ENCODE results near the gene APP.

APP gene

DNA sequence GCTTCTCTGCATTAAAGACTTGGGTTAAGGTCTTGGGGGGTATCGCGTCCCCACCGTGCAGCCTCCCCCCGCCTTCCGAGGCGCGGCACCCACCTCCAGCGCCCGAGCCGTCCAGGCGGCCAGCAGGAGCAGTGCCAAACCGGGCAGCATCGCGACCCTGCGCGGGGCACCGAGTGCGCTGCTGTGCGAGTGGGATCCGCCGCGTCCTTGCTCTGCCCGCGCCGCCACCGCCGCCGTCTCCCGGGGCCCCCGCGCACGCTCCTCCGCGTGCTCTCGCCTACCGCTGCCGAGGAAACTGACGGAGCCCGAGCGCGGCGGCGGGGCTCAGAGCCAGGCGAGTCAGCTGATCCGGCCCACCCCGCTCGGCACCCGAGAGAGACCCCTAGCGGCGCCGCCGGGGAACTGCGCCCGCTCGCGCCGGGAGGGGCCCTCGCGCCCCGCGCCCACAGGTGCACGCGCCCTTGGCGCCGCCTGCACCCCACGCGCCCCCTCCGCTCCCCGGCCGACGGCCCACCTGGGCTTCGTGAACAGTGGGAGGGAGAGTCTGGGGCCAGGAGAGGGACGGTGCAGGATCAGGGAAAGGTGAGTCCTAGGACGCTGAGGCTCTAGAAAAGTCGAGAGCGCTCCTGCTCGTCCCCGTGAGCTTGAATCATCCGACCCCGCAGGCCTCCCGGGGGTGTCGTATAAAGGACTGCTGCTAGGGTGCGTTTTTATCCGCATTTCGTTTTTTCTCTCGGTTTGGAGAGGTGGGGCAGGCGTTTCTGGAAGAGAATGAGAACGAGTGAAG lies at the start of gene APP:
TSS of gene APP (minus strand) at position 300 of the 787 bp plus-strand sequence. CDS start at position 150, 150 bp downstream.
- DNase-seq, result peak; percentile 92

DNA sequence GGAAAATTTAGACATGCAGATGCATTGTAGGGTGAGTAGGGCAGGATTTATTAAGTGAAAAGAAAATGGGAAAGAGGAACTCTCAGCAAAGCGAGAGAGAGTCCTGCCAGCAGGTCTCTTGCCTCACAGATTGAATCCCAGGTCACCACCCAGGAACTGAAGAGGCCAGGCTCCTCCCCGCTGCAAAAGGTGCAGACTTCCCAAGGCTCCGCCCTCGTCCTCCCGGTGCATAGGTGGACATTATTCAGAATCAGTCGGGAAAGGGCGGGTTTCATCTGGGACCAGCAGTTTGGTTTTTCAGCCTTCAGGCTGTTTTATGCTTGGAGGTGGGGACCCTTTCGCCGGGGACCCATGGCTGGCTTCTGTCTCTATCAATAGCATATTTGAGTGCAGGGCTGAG lies 41.6 kb upstream of the APP start:
- DNase-seq, result no peak

DNA sequence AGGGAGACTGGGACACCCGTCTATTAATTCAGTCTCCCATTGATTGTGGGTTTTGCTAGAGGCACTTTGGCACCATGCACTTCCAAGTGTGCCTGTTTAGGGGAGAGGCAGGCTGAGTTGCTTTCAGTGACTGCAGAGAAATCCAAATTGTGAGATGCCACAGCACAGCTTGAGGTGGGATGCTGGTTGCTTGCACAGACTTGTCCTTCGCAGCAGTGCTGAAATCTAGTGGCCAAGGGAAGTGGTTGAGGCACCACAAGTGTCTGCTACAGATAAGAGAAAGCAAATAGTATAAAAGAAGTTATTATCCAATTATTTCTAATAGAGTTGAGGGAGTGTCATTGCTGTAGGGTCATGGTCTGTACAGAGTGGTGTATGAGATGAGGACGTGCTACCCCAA lies 40.0 kb upstream of the APP start:
- no peak for DNase-seq

DNA sequence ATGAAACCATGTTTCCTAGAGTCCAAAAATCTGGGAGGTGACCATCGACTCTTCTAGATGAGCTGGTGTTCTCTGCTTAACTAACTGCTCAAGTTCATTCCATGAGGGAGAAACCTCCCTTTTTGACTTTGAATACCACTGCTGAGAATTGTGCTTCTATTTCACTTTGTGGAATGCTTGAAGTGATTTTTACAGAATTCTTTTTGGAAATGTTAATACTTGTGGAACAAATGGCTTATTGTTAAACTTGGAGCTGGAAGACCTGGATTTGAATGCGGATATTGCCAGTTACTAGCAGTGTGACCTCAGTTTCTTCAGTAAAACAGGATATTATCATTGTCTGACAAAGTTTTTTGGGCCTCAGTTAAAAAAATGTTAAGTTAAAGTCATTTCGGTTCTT lies 36.5 kb upstream of the APP start:
- DNase-seq, result no peak

DNA sequence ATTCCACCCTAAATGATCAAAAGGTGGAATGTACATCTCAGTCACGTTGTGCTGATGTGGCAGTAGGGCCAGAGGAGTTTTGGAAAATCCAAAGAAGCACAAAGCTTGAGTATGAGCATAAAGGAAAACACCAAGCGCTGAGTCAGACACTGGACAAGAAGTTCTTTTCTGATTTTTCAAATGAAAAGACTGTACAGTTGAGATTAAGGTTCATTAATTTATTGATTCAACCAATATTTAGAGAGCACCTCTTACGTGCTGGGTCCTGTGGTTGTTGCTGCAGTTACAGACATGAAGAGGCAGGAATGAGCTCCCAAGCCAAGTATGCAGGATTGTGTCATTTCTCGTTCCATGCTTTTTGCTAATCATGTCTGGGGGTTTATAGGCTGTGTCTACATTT lies 28.9 kb upstream of the APP start:
- DNase-seq, result no peak

DNA sequence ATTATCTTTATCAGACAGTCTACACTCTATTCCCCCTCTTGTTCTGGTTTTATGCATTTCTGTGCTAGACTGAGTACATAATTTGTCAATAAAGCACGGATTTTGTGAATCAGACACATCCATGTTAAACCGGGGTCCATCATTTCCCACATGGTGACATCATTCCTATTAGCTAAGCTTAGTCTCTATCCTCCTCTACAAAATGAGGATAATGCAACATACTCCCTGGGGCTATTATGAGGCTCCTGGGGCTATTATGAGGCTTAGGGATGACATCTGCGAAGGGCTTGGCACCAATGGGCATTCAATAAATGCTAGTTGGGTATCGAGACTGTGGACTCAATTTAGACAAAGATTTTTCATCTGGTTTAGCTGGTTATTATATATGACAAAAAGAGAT lies 25.1 kb upstream of the APP start:
- no peak for DNase-seq

DNA sequence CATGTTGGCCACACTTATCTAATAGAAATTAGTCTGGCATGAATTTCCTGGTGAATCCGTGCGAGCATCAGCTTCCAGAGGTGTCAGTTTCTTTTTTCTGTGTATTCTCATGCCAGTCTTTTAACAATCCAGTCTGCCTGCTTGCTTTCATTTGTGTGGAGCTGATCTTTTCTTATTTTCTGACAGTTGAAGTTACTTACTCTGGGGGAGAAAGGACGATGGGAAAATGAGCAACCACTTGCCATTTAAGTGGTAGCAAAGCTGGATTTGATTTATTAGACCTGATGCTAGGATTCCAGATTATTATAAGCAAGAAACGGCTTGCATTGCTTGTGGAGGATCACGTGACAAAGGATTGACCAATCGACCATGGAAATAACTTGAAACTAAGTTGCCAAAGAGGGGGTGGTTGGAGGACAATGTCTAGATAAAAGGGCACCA lies 24.3 kb upstream of the APP start:
- DNase-seq, result no peak

DNA sequence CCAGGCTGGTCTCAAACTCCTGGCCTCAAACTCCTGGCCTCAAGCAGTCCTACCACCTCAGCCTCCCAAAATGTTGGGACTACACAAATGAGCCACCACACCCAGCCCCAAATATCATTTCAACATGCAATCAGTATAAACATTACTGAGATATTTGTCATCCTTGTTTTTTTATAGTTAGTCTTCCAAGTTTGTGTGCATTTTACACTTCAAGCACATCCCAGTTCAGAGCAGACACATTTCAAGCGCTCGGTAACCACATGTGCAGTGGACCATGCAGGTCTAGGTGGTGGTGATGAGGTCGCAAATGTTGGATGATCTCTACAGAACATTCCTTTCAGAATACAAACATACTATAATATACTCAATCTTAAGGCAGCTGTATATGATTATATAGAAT lies 23.8 kb upstream of the APP start:
- no peak for DNase-seq

DNA sequence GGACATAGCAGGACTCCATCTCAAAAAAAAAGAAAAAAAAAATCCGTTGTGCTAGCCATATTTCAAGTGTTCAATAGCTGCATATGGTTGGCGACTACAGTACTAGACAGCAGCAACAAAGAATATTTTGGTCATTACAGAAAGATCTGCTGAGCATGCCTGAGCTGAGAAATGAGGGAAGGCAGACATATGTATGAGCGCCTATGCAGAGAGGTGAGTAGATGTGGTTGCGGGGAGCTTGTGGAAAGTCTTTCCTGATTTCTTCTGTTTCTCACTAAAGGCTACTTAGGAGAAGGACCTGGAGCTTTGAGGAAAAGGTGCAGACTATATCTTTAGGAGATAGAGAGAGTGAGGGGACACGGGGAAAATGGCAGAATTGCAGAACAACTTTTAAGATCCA lies 21.0 kb upstream of the APP start:
- DNase-seq, result no peak

DNA sequence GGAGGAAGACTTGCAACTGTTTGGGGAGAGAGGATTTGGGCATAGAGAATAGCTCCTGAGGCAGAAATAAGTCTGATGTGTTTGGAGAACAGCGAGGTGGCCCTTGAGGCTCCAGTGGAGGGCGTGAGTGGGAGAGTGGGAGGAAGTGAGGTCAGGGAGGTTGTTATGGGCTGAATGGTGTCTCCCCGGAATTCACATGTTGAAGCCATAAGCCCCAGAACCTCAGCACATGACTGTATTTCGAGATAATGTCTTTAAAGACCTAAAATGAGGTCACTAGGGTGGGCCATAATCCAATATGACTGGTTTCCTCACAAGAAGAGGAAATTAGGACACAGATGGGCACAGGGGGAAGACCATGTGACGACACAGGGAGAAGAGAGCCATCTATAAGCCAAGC lies 17.9 kb upstream of the APP start:
- DNase-seq, result no peak

DNA sequence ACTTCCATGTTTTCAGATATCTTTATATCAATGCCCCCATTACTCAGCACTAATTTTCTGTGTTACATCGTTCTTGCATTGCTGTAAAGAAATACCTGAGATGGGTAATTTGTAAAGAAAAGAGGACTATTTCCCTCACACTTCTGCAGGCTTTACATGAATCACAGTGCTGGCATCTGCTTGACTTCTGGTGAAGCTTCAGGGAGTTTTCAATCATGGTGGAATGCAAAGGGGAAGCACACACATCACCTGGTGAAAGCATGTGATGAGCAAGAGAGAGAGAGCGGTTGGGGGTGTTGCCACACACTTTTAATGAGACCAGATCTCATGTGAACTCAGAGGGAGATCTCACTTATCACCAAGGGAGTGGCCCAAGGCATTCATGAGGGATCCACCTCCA lies 14.9 kb upstream of the APP start:
- no peak for DNase-seq

DNA sequence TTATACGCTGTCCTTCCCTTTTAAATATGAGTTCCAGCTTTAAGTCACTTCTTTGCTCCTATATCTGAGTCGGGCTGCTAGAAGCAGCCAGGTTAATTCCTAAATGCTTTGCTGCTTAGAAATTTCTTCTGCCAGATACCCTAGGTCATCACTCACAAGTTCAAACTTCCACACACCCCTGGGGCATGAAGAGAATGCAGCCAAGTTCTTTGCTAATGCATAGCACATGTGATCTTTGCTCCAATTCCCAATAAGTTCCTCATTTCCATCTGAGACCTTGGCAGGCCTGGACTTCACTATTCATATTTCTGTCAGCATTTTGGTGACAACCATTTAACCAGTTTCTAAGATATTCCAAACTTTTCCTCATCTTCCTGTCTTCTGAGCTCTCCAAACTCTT lies 14.5 kb upstream of the APP start:
- no peak for DNase-seq

DNA sequence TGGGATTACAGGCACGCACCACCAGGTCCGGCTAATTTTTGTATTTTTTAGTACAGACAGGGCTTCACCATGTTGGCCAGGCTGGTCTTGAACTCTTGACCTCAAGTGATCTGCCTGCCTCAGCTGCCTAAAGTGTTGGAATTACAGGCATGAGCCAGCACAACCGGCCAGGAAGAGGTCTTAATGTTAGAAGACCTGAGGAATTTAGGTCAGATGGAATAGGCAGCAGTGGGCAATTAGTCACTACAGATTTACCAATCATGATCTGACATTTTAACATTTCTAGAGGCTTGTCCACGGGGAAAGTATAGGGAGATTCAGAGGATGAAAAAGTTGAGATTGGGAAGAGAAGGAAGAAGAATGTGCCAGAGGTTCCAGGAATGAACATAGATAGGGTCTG lies 8.9 kb upstream of the APP start:
- DNase-seq, result no peak

DNA sequence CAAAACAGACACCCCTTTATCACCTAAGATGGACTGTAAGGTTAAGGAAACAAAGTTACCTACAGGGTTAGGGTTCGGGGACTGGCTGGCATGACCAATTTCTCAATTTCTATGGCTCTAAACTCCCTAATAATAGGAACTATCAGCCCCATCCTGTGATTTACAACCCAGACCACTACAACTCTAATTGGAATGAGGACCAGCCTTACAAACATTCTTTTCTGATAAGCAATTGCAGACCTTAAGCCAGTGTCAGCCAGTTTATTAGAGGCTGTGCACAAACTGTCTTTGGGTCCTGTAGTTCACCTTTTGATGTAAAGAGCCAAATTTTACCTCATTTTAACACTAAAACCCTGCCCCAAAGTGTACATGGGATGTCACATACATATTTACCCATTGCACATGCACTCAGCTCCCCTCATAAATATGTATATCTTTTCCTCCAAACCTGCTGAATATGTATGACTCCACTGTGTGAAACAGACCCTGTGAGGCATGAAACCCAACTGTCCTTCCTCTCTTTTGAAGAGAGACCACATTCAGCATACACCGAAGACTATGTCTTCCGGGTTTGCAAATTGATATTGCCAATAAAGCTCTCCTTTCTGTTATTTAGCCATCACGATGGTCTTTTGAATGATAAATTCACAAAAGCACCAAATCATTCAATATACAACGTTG lies 7.3 kb upstream of the APP start:
- DNase-seq, result no peak

DNA sequence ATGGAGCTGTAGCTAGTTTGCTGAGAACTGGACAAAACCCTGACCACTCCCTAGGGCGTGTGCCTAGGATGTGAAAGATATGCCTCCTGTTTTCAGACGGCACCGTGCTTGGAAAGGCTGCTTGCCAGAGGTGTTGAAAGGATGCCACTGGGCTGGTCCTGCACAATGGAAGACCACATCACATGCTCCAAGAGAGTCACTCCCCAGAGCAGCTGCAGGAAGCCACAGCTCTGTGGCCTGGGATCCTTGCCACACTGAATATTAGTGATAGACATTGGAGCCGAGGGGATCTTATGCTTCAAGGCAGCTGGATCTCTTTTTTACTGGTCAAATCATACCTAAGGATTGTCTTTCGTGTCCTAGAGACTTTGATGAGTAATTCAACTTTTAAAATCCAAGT lies 6.6 kb upstream of the APP start:
- DNase-seq, result no peak

DNA sequence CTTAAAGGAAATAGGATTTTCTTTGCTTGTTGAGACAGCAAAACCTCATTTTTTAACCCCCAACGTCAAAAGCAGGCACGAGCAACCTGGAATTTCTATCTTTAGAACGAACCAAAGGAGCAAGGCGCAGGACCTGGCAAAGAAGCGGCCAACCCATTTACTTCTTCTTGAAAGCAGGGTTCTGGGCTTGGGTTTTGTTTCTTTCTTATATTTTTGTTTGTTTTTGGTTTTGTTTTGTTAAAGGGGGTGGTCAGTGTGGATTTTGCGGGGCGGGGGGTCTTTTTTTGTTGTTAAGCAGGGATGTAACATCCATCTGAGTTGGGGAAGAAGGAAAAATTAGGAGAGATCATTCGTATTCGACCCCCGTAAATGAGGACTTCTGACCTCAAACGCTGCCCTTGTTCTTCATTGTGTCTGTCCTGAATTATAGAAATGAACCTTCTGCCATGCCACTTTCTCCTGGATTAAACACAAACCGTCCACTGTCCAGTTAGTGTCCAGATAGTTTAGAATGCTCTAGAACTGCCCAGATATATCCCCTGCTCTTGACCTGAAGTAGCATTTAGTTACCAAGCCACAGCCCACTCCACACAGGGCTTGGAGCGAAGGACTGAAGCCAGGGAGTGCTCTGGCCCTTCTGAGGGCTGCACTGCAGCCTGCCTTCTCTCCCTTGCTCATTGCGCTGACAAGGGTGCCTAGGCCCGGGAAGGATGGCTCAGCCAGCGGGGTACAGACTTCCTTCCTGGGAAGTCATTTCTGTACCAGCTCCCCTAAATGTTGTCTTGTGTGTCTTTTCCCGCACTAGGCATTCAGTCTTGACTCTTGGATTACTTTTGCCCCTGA lies 909 bp upstream of the APP start:
- DNase-seq, result no peak

DNA sequence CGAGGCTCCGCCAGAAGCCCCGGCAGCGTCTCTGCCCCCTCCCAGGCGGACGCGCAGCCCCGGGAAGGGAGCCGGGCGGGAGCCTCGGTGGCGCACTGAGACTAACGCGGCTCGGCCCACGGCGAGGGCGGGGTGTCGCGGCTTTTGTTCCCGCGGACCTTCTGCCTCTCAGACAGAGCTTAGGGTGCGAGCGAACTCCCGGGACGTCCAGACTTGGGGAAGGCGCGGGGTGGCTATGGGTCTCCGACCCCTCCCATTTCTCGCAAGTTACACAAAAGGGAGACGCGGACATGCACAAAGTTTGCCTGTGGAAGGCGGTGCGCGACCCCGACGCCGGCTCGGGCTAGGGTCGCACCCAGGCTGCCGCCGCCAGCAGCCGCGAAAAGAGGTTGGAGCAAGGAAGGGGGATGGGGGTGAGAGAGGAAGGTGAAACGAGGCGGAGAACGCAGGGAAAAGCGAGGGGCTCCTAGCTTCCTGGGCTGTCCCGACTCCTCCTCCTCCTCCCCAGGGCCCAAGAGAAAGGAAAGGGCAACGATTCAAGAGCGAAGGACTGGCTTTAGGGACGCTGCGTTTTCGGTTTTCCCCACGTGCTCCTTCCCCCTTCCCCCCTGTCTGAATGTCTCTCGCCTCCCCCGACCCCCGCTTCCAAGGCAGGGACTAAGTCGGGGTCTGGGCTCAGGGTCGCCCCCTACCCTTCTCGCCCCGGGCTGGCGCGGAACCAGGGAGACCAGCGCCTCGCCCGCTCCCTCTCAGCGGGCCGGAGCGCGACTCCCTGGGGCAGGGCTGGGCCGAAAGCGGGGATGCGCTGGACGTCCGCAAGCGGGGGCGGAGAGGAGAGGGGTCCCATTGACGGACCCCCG lies 729 bp downstream of the APP start:
- DNase-seq, result peak; percentile 60

DNA sequence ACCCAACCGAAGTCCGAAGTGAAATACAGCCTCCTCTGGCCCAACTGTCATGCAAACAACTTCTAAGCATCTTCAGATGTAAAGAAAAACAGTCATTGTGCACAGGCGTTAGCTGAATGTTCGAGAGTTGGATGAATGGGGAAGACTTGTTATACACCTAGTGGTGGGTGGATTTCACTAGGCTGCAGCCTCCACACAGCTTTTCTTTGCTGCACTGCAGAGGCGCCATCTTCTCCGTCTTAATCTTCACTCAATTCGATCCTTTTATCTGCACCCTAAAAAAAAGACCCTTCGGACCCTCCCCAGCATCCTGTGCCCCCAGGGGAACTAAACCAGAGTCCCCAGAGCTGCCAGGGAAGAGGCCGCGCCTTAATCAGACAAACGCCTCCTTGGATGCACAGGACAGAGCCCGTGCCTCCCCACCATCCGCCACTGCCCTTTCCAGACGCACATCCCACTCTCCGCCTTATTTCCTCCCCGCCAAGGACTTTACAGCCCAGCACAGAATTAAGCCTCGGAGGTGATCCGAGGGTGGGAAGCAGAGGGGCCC lies 1.4 kb downstream of the APP start:
- DNase-seq, result peak; percentile 39

DNA sequence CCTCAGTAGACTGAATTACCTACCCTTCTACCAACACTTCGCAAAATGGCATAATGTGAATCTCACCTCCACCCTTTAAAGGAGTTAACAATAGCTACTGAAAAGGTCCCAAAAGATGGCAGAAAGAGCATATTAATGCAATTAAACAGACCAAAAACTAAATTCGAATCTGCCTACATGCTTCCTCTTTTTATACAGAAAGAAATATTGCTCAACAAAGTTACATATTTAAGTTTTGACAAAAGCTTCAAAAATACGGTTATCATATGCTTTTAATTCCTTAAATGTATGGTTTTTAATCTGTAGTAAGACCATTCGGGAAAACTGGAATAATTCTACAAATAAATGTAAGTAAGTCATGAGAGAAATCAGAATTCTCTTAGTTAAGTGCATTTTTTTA lies 2.2 kb downstream of the APP start:
- no peak for DNase-seq

DNA sequence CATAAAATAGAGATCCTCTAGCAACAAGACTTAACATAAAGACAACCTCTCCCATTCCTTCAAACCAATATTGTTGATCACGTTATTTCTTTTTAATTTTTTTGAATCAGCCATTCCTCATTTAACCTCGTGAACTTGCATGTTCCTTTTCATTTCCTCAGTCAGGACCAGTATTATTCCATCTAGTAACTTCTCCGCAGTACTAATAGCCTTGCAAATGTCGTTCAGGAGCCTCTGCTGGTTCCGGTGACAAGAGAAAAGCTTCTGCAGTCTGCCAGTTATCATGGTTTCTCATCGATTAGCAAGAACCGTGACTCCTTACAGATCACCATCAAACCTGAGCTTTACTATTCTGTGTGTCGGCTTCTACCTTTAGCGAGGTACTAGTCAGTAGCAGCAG lies 3.0 kb downstream of the APP start:
- no peak for DNase-seq

DNA sequence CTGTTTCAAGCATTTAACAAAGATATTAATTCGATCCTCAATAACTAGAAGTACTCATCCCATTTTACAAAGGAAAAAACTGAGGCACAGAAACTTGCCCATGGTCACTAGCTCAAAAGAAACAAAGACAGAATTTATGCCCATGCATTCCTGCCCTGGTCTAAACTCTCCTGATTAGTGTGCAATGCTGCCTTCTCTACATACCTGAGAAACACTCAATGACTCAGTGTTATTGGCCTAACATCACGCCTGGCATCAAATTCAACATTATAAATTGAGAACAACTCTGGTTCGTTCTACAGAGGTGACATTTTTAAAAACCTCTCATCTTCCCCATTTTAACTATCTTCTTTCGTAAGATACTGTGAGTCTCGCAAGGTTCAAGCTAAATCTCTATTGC lies 5.2 kb downstream of the APP start:
- no peak for DNase-seq

DNA sequence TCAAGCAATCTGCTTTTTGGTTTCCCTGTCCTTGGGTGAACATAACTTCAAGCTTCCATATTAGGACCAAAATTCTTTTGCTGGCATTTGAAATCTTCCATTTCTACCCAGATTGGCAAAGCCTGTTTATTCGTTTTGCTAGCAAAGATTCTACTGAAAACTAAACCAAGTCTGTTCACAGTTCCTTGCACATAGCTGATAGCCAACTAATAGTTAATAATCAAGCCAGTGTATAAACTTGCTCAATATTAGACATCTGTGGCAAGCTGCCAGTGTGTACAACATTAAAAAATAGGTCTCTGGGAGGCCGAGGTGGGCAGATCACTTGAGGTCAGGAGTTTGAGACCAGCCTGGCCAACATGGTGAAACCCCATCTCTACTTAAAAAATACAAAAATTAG lies 6.3 kb downstream of the APP start:
- DNase-seq, result no peak

DNA sequence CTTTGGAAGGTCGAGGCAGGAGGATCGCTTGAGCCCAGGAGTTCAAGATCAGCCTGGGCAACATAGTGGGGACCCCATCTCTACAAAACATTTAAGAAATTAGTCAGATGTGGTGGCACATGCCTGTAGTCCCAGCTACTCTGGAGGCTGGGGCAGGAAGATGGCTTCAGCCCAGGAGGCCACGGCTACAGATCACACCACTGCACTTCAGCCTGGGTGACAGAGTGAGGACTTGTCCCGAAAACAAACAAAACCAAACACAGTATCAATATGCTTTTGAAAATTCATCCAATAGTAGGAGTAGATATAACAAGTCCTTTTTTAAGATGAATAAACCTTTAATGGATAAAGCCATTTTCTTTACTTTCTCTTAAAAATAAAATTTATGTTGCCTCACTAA lies 8.5 kb downstream of the APP start:
- DNase-seq, result no peak

Measured in stimulated activated CD8-positive, alpha-beta memory T cell treated with anti-CD3 and anti-CD28 coated beads, Interleukin-4, amount 100 ng/mL, for 48 hours (primary cell).